ENCODE measurements around the gene MTMR12. TPM values are rescaled to one million over a fixed set of nuclear protein-coding genes. Genes with fewer than 3 reads are reported as not detected.

MTMR12 gene
- total and polyA plus RNA-seq, 10 of the 15 experiments (the other 5 are each of a cell fraction or from before 2014, with no cell fraction given) = 5.0 to 22.9 (median 16.3) TPM

- Histone ChIP-seq H2AFZ (ENCODE audit: control insufficient read depth, low read depth, low read length) (no peak overlapping the region), H4K20me1 (ENCODE audit: control insufficient read depth, insufficient read depth) (no peaks in the 10 kb centered on the region), H3K27me3 (replicated peaks in 1 of 2; ENCODE audit: control insufficient read depth in 2 of 2, insufficient read depth in 2 of 2, low read length in 1 of 2) (no peaks in the 10 kb centered on the region), H3K36me3 (ENCODE audit: control insufficient read depth in 2 of 2, insufficient read depth in 2 of 2, low read length in 1 of 2) (peaks cover 8 to 19% of the 10 kb centered on the region in 2 experiments), H3K4me2 (ENCODE audit: control insufficient read depth, insufficient read depth) (no peak overlapping the region), H3K79me2 (ENCODE audit: control insufficient read depth, insufficient read depth, low read length) (peaks cover 9% of the 10 kb centered on the region), H3K27ac (ENCODE audit: control insufficient read depth, insufficient read depth) (no peak overlapping the region), H3K9ac (ENCODE audit: control insufficient read depth, insufficient read depth, low read length) (no peak overlapping the region), H3K4me1 (ENCODE audit: control insufficient read depth, insufficient read depth, low read length) (peaks cover 32% of the 10 kb centered on the region), H3K9me3 (replicated peaks; ENCODE audit: control insufficient read depth, insufficient read depth, low read length) (no peaks in the 10 kb centered on the region), H3K4me3 (no peak overlapping the region)
- BruUV-seq (replicated peaks) = no TSS peak
- SMC1A ChIA-PET (ENCODE audit: uncharacterized antibody, unreplicated experiment) = interaction anchor here (0.8 to 2.3 kb wide), 9 partner anchors 9 to 54 kb away, joined by 3 to 10 read pairs (median 5); no protein-coding TSS in a partner anchor
- POLR2A ChIA-PET = interaction anchor here (0.6 to 2.1 kb wide), 3 partner anchors 9 to 163 kb away, joined by 3 to 5 read pairs (median 4); no protein-coding TSS in a partner anchor
- intact Hi-C loops (cut with micrococcal nuclease; ENCODE audit: unreplicated experiment) = no loop called here
- TF ChIP-seq EGR1 (IDR thresholded peaks at IDR 0.05; ENCODE audit: borderline replicate concordance in 1 of 2, low read depth in 2 of 2, low read length in 2 of 2) (no peak; a peak in 1 of 3 replicates), JUNB (IDR thresholded peaks at IDR 0.05) (peak; percentile 17; the same call in 1 of the 2 replicates)
- CTCF ChIA-PET = interaction anchor here (0.7 to 4.6 kb wide), 5 partner anchors 35 to 183 kb away, joined by 3 to 31 read pairs (median 4); no protein-coding TSS in a partner anchor
- WGBS (ENCODE audit: insufficient coverage, insufficient replicate concordance, low lambda C conversion rate, missing lambda C conversion rate) = 100% methylated on average over 3 of the region's 3 CpGs
- in situ Hi-C loops (cut with MboI) = no loop called here
- ATAC-seq (no peak), FAIRE-seq (no peak), DNase-seq (ENCODE audit: low read depth, low spot score) (no peak)
- RAD21 ChIA-PET (ENCODE audit: unreplicated experiment) = interaction anchor here (0.7 to 3.7 kb wide), 7 partner anchors 11 to 851 kb away, joined by 3 to 18 read pairs (median 4); partner anchors contain the start of gene MTMR12
These were observed 37.4 kb downstream of the MTMR12 start for GRCh38 chr5:32275396-32275741.

- BruUV-seq (replicated peaks) = no TSS peak
- Histone ChIP-seq H3K27ac (ENCODE audit: control insufficient read depth, insufficient read depth) (no peak overlapping the region), H3K27me3 (replicated peaks in 1 of 2; ENCODE audit: control insufficient read depth in 2 of 2, insufficient read depth in 2 of 2, low read length in 1 of 2) (no peaks in the 10 kb centered on the region), H3K9me3 (replicated peaks; ENCODE audit: control insufficient read depth, insufficient read depth, low read length) (no peaks in the 10 kb centered on the region), H2AFZ (ENCODE audit: control insufficient read depth, low read depth, low read length) (no peak overlapping the region), H3K4me2 (ENCODE audit: control insufficient read depth, insufficient read depth) (no peak overlapping the region), H3K79me2 (ENCODE audit: control insufficient read depth, insufficient read depth, low read length) (peaks cover 9% of the 10 kb centered on the region; the same call in 1 of the 2 replicates), H3K9ac (ENCODE audit: control insufficient read depth, insufficient read depth, low read length) (no peak overlapping the region), H3K36me3 (ENCODE audit: control insufficient read depth in 2 of 2, insufficient read depth in 2 of 2, low read length in 1 of 2) (peaks cover 8 to 19% of the 10 kb centered on the region in 2 experiments), H4K20me1 (ENCODE audit: control insufficient read depth, insufficient read depth) (no peaks in the 10 kb centered on the region), H3K4me1 (ENCODE audit: control insufficient read depth, insufficient read depth, low read length) (peaks cover 26% of the 10 kb centered on the region), H3K4me3 (no peak overlapping the region)
- POLR2A ChIA-PET = interaction anchor here (0.6 to 2.1 kb wide), 4 partner anchors 9 to 164 kb away, joined by 3 to 5 read pairs (median 4); no protein-coding TSS in a partner anchor
- CTCF ChIA-PET = interaction anchor here (0.8 to 4.6 kb wide), 5 partner anchors 26 to 182 kb away, joined by 3 to 31 read pairs (median 3); no protein-coding TSS in a partner anchor
- WGBS (ENCODE audit: insufficient coverage, insufficient replicate concordance, low lambda C conversion rate, missing lambda C conversion rate) = 91% methylated on average over 11 of the region's 11 CpGs
- ATAC-seq (no peak), FAIRE-seq (no peak), DNase-seq (ENCODE audit: low read depth, low spot score) (no peak)
- SMC1A ChIA-PET (ENCODE audit: uncharacterized antibody, unreplicated experiment) = interaction anchor here (0.8 to 2.3 kb wide), 9 partner anchors 10 to 55 kb away, joined by 3 to 10 read pairs (median 5); no protein-coding TSS in a partner anchor
- intact Hi-C loops (cut with micrococcal nuclease; ENCODE audit: unreplicated experiment) (no loop called here), in situ Hi-C loops (cut with MboI) (no loop called here)
- RAD21 ChIA-PET (ENCODE audit: unreplicated experiment) = interaction anchor here (0.7 to 3.7 kb wide), 5 partner anchors 24 to 851 kb away, joined by 3 to 18 read pairs (median 4); partner anchors contain the start of gene MTMR12
- no peak for TF ChIP-seq PAX8 (IDR thresholded peaks at IDR 0.05)
- no peak for TF ChIP-seq CUX1 (IDR thresholded peaks at IDR 0.05; ENCODE audit: insufficient replicate concordance, low read depth, low read length)
- no peak for TF ChIP-seq KDM1A (IDR thresholded peaks at IDR 0.05; ENCODE audit: borderline replicate concordance)
- no peak for TF ChIP-seq RUNX3 (IDR thresholded peaks at IDR 0.05; ENCODE audit: low read length)
- no peak for TF ChIP-seq CHD2 (IDR thresholded peaks at IDR 0.05; ENCODE audit: borderline replicate concordance, low read depth, low read length)
- TF ChIP-seq SREBF2 (IDR thresholded peaks at IDR 0.05; ENCODE audit: low read length) = no peak
These were observed 38.0 kb downstream of the MTMR12 start for GRCh38 chr5:32274548-32275395.
